Measurements from ENCODE around the gene USP11.

USP11 gene

GRCh38 chrX:47224266-47224895 is 8.4 kb upstream of the USP11 start:
- DNase-seq (ENCODE audit: low read depth in 1 of 2, low spot score in 1 of 2), result no peak

GRCh38 chrX:47224896-47225290 is 7.9 kb upstream of the USP11 start:
- no peak for DNase-seq (ENCODE audit: low read depth in 1 of 2, low spot score in 1 of 2)

DNA sequence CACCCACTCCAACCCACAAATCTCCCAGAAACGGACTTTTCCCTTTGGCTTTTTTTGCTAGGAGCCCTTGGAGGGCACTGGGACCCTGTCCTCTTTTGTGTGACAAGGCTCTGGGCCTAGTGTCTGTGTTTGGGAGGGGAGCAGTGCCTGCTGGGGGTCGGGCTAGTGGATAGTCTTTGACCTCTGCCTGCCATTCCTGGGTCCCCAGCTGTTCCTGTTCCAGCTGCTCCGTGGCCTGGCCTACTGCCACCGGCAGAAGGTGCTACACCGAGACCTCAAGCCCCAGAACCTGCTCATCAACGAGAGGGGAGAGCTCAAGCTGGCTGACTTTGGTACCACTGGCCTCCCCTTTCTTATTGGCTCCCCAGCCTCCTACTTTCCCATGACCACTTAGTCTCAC is 6.7 kb upstream of the USP11 start:
- DNase-seq (ENCODE audit: low read depth in 1 of 2, low spot score in 1 of 2), result no peak

DNA sequence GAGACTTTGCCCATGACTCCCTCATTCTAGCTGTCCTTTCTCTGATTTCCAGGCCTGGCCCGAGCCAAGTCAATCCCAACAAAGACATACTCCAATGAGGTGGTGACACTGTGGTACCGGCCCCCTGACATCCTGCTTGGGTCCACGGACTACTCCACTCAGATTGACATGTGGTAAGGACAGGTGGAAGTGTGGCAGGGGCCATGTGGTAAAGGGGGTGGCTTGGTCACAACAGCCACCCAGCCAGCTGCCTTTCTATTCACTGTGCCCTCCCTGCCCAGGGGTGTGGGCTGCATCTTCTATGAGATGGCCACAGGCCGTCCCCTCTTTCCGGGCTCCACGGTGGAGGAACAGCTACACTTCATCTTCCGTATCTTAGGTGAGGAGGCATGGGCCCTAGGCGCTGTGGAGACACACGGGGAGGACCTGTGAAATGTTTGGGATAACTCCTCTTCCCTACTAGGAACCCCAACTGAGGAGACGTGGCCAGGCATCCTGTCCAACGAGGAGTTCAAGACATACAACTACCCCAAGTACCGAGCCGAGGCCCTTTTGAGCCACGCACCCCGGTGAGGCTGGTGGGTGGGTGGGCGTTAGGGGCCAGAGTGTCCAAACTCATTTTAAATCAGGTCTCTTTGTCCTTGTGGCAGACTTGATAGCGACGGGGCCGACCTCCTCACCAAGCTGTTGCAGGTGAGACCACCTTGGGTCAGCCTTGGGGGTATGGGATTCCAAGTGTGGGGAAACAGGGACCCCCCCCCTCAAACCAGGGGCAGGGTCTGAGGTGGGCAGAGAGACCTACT is 6.1 kb upstream of the USP11 start:
- no peak for DNase-seq (ENCODE audit: low read depth in 1 of 2, low spot score in 1 of 2)

- DNase-seq (ENCODE audit: low read depth in 1 of 2, low spot score in 1 of 2), result no peak
Observed at GRCh38 chrX:47227334-47227583, 5.5 kb upstream of the USP11 start.

- DNase-seq (ENCODE audit: low read depth in 1 of 2, low spot score in 1 of 2), result no peak
Observed at GRCh38 chrX:47228550-47229270, 4.1 kb upstream of the USP11 start.

DNA sequence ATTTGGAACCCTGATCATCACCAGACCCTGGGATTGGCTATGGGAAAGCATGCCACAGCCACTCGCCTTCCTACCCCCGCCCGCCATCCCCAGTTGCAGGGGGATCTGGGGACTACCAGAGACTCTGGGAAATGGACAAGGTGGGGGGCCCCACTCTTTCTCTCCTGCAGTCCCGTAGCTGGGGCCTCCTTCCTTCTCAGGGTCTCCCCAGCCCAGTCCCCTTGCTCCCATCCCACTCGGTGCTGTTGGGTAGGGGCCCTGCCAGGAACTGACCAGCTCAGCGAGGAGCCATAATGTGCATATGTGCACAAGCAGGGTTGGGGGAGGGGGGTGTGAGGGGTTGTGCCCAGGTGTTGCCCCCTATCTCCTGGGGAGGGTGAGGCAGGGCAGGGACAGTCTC is 3.4 kb upstream of the USP11 start:
- no peak for DNase-seq (ENCODE audit: low read depth in 1 of 2, low spot score in 1 of 2)

GRCh38 chrX:47230136-47230868 is 2.5 kb upstream of the USP11 start:
- DNase-seq (ENCODE audit: low read depth in 1 of 2, low spot score in 1 of 2), result no peak

GRCh38 chrX:47231167-47231566 is 1.6 kb upstream of the USP11 start:
- DNase-seq (ENCODE audit: low read depth in 1 of 2, low spot score in 1 of 2), result no peak

- no peak for DNase-seq (ENCODE audit: low read depth in 1 of 2, low spot score in 1 of 2)
Observed at GRCh38 chrX:47232197-47232802, 509 bp upstream of the USP11 start.

GRCh38 chrX:47233333-47234113 is 714 bp downstream of the USP11 start:
- peak; percentile 77 to 85 for DNase-seq (ENCODE audit: low read depth in 1 of 2, low spot score in 1 of 2)

GRCh38 chrX:47234583-47234982 is 1.8 kb downstream of the USP11 start:
- DNase-seq (ENCODE audit: low read depth in 1 of 2, low spot score in 1 of 2), result no peak

DNA sequence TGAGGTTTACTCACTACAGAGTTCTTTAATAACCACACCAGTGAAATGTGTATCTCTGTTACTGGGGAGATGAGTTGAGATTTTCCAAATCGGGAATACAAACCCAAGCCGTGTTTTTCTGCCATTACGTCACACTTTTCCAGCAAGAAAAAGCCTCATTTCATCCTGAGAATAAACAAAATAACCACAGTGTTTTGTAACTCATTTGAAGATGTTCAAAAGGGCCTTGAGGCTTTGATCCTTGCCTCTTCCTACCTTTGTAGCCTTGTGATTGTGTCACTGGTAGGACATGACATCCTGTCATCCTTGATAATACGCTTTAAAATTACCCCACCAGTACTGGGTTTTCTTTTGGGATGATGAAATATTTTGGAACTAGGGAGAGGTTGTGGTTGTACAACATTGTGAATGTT is 2.9 kb downstream of the USP11 start:
- no peak for DNase-seq (ENCODE audit: low read depth in 1 of 2, low spot score in 1 of 2)

DNA sequence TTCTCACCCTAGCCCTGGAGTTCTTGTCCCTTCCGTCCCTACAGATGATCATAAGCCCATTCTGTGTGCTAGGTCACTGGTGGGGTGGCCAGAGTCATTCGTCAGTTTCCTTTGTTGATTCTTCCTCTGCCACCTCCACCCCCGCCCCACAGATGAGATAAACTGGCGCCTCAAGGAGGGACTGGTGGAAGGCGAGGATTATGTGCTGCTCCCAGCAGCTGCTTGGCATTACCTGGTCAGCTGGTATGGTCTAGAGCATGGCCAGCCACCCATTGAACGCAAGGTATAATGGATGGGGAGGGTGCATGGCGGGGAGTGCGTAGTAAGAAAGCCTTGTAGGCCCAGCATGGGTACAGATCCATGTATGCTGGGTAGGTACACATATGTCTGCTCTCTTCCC is 6.4 kb downstream of the USP11 start:
- DNase-seq (ENCODE audit: low read depth in 1 of 2, low spot score in 1 of 2), result no peak

- DNase-seq (ENCODE audit: low read depth in 1 of 2, low spot score in 1 of 2), result no peak
Observed at GRCh38 chrX:47239898-47240545, 7.2 kb downstream of the USP11 start.

DNA sequence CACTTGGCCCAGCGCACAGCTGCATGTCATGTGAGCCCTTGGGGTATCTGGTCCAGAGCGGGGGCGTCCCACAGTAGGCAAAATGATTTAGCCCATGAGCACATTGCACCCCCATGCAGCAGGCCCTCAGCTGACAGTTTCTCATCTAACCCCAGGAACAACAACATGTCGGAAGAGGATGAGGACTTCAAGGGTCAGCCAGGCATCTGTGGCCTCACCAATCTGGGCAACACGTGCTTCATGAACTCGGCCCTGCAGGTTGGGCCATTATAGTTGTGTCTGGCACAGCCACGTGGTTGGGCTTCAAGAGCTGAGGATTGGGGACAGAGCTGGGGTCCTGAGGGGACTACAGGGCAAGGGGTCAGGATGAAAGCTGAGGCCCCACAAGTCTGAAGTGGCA is 7.8 kb downstream of the USP11 start:
- DNase-seq (ENCODE audit: low read depth in 1 of 2, low spot score in 1 of 2), result no peak

DNA sequence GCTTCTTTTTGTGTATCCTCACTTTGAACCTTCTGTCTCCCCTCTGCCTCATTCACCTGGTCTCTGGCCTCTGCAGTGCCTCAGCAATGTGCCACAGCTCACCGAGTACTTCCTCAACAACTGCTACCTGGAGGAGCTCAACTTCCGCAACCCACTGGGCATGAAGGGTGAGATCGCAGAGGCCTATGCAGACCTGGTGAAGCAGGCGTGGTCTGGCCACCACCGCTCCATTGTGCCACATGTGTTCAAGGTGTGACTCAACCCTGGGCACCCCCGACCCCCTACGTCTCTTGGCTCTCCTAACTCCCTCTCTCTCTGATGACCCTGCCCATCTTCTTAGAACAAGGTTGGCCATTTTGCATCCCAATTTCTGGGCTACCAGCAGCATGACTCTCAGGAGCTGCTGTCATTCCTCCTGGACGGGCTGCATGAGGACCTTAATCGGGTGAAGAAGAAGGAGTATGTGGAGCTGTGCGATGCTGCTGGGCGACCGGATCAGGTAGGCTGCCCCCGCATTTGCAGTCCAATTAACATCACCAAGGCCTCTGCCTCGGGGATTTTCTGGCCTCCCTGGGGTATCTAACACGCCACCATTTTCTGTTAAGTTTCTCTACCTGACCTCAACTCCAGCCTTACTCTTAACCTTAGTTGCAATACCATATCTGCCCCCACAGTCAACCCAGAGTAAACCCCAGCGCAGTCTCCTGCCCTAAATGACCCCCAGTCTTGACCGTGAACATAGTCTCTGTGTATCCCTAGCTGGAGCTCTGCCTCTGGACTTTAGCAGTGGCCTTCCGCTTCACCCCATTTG is 8.6 kb downstream of the USP11 start:
- DNase-seq (ENCODE audit: low read depth in 1 of 2, low spot score in 1 of 2), result no peak

- DNase-seq (ENCODE audit: low read depth in 1 of 2, low spot score in 1 of 2), result no peak
Observed at GRCh38 chrX:47242321-47242720, 9.5 kb downstream of the USP11 start.

DNA sequence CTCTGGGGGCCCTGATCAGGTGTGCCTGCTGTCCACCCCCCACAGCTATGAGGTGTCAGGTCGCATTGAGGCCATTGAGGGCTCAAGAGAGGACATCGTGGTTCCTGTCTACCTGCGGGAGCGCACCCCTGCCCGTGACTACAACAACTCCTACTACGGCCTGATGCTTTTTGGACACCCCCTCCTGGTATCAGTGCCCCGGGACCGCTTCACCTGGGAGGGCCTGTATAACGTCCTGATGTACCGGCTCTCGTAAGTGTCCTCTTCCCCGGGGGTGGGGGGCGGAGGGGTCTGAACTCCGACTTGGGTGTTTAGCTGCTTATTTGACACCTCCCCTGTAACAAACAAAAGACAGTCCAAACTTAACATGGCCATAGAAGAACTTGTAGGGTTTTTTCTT is 10.5 kb downstream of the USP11 start:
- no peak for DNase-seq (ENCODE audit: low read depth in 1 of 2, low spot score in 1 of 2)

Measured in stimulated activated CD4-positive, alpha-beta T cell treated with anti-CD3 and anti-CD28 coated beads, Interleukin-15, amount 100 ng/mL, for 1 hour (primary cell).